ENCODE measurements around the gene CNPPD1. TPM values are rescaled to one million over a fixed set of nuclear protein-coding genes. Genes with fewer than 3 reads are reported as not detected.

Gene CNPPD1
- total RNA-seq = 67.6 TPM
- long read RNA-seq, transcript CNPPD1-201 (8 exons, 2,060 nt) = major isoform, 165 of 210 reads
- long read RNA-seq, partial matches to known transcripts = 18 of 210 reads
- long read RNA-seq, other reads (novel, unspliced or antisense) = 26 of 210 reads

GRCh38 chr2:219176818-219177551 lies at the start of gene CNPPD1:
TSS of gene CNPPD1 (minus strand) at chr2:219176925. CDS start at chr2:219176828, 97 bp downstream.
- intact Hi-C loops (cut with DNase I) = loop anchor here (1.0 to 5.0 kb wide), 5 partner anchors 17 to 210 kb away; partner anchors contain the start of genes DNAJB2, DNPEP, NHEJ1 and ZFAND2B
- peak; percentile 94 for DNase-seq (ENCODE audit: low spot score)

GRCh38 chr2:219225350-219225749 lies 48.6 kb upstream of the CNPPD1 start:
- intact Hi-C loops (cut with DNase I) = loop anchor here (5.0 kb wide), 1 partner anchor 72 kb away; no protein-coding TSS in a partner anchor
- DNase-seq (ENCODE audit: low spot score) = no peak

GRCh38 chr2:219223831-219224610 lies 47.3 kb upstream of the CNPPD1 start:
- no peak for DNase-seq (ENCODE audit: low spot score)
- intact Hi-C loops (cut with DNase I) = no loop called here

GRCh38 chr2:219221957-219222518 lies 45.3 kb upstream of the CNPPD1 start:
- no peak for DNase-seq (ENCODE audit: low spot score)
- intact Hi-C loops (cut with DNase I) = no loop called here

GRCh38 chr2:219220652-219221402 lies 44.1 kb upstream of the CNPPD1 start:
- intact Hi-C loops (cut with DNase I) = no loop called here
- no peak for DNase-seq (ENCODE audit: low spot score)

GRCh38 chr2:219219784-219220532 lies 43.2 kb upstream of the CNPPD1 start:
- intact Hi-C loops (cut with DNase I) = loop anchor here (2.0 kb wide), 1 partner anchor 41 kb away; the partner anchor contains the start of gene RETREG2
- no peak for DNase-seq (ENCODE audit: low spot score)

GRCh38 chr2:219218732-219219701 lies 42.3 kb upstream of the CNPPD1 start, which contains the start of gene ABCB6:
TSS of gene ABCB6 (minus strand) at chr2:219218958. CDS start at chr2:219218673, 285 bp downstream.
- intact Hi-C loops (cut with DNase I) = loop anchor here (1.0 to 2.0 kb wide), 2 partner anchors 10 to 40 kb away; partner anchors contain the start of genes ANKZF1, ATG9A and RETREG2
- peak; percentile 98 for DNase-seq (ENCODE audit: low spot score)

- DNase-seq (ENCODE audit: low spot score) = peak; percentile 78
- intact Hi-C loops (cut with DNase I) = loop anchor here (1.0 to 2.0 kb wide), 2 partner anchors 11 to 39 kb away; partner anchors contain the start of genes ANKZF1, ATG9A and RETREG2
Measured at GRCh38 chr2:219218217-219218731, 41.5 kb upstream of the CNPPD1 start.

GRCh38 chr2:219216535-219216915 lies 39.8 kb upstream of the CNPPD1 start:
- no peak for DNase-seq (ENCODE audit: low spot score)
- intact Hi-C loops (cut with DNase I) = loop anchor here (2.0 kb wide), 1 partner anchor 36 kb away; the partner anchor contains the start of genes TUBA4A and TUBA4B

GRCh38 chr2:219215871-219216534 lies 39.3 kb upstream of the CNPPD1 start:
- no peak for DNase-seq (ENCODE audit: low spot score)
- intact Hi-C loops (cut with DNase I) = loop anchor here (2.0 kb wide), 1 partner anchor 37 kb away; the partner anchor contains the start of genes TUBA4A and TUBA4B

GRCh38 chr2:219214786-219215185 lies 38.1 kb upstream of the CNPPD1 start:
- no peak for DNase-seq (ENCODE audit: low spot score)
- intact Hi-C loops (cut with DNase I) = no loop called here

GRCh38 chr2:219214141-219214540 lies 37.4 kb upstream of the CNPPD1 start:
- intact Hi-C loops (cut with DNase I) = no loop called here
- no peak for DNase-seq (ENCODE audit: low spot score)

- no peak for DNase-seq (ENCODE audit: low spot score)
- intact Hi-C loops (cut with DNase I) = no loop called here
Measured at GRCh38 chr2:219213486-219214071, 36.9 kb upstream of the CNPPD1 start.

GRCh38 chr2:219213026-219213415 lies 36.3 kb upstream of the CNPPD1 start:
- no peak for DNase-seq (ENCODE audit: low spot score)
- intact Hi-C loops (cut with DNase I) = no loop called here

GRCh38 chr2:219210886-219211362 lies 34.2 kb upstream of the CNPPD1 start:
- intact Hi-C loops (cut with DNase I) = no loop called here
- DNase-seq (ENCODE audit: low spot score) = no peak

All from cardiac septum (tissue), 1 donor.